ENCODE measurements around the gene GPX5.

- TF ChIP-seq CTCF (IDR thresholded peaks at IDR 0.05) (no peak), SIN3A (IDR thresholded peaks at IDR 0.05; ENCODE audit: borderline replicate concordance, insufficient read depth, low read depth, low read length) (no peak), POLR2AphosphoS5 (IDR thresholded peaks at IDR 0.05; ENCODE audit: low read depth, low read length) (no peak)
Measured at GRCh38 chr6:28534306-28534705, 8.6 kb downstream of the GPX5 start.
